Mucosa of descending colon (tissue), 3 donors: Measurements from ENCODE around the gene CYP27A1. TPM values are rescaled to one million over a fixed set of nuclear protein-coding genes. Genes with fewer than 3 reads are reported as not detected.

Source experiments
- ATAC-seq: fragments of 200-7000 bp; cut with Tn5 transposase; one replicate; pipeline ENCODE4 v1.9.1; 2020; ENCODE audit warnings: mild to moderate bottlenecking, moderate library complexity
- DNase-seq, 3 donors: peaks; one replicate each; pipeline ENCODE4 v3.0.0-alpha.2; 2020
- H3K36me3 ChIP-seq: fragments of 200-600 bp; one replicate; pipeline ENCODE4 v1.8.0; 2021; ENCODE audit warnings: low read depth, mild to moderate bottlenecking
- H3K4me1 ChIP-seq: fragments of 200-600 bp; one replicate; pipeline ENCODE4 v1.8.0; 2021; ENCODE audit warnings: low read depth, mild to moderate bottlenecking
- H3K4me3 ChIP-seq: fragments of 200-600 bp; one replicate; pipeline ENCODE4 v1.8.0; 2021; ENCODE audit warnings: mild to moderate bottlenecking
- H3K9me3 ChIP-seq: fragments of 200-600 bp; one replicate; pipeline ENCODE4 v1.8.0; 2021; ENCODE audit warnings: mild to moderate bottlenecking
- intact Hi-C, 2 donors: fragments of 100-400 bp; cut with DNase I in 1 of 2; cut with micrococcal nuclease in 1 of 2; formaldehyde crosslinking; loops; one replicate each; pipeline versions ENCODE4 v1.11.0 to v1.11.1; 2022; cut with DNase I, micrococcal nuclease
- total RNA-seq, 3 donors: library from RNA; stranded (reverse); fragmentation: NEBNext Ultra II Directional in 2 of 3; extraction: Animal tissue kit (Norgen Biotek cat#: 25700) in 2 of 3; gene quantifications; one replicate each; pipeline versions ENCODE4 v1.2.1 to v1.2.4, GENCODE V29; 2021 to 2023
- TF ChIP-seq, protein P1 (sequence below): fragments of 200-600 bp; IDR thresholded peaks from one replicate; pipeline ENCODE4 v1.8.0; 2022; ENCODE audit warnings: antibody characterized with exemption, mild to moderate bottlenecking
- donor health status: DM: no; HTN: no; CAD: no; lungs with moderate emphysema.
- donor health status: DM: no; HTN: no; CAD: no.
- donor health status: DM: no; HTN: yes; CAD: no.

Gene CYP27A1
- total RNA-seq, 3 donors from 2014 or later = 31.0 to 70.0 (median 37.7) TPM

DNA sequence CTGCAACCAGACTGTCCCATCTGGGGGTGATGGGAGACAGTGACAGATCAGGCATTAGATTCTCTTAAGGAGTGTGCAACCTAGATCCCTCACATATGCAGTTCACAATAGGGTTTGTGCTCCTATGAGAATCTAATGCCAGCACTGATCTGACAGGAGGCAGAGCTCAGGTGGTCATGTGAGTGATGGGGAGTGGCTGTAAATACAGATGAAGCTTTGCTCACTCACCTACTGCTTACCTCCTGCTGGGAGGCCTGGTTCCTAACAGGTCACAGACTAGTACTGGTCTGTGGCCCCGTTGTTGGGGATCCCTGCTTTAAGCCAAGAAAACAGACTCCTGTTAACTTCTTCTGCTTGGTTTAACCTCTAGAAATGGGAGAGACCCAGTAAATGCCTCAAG is 3.2 kb downstream of the CYP27A1 start:
- intact Hi-C loops = no loop called here
- H3K4me1 ChIP-seq = peaks cover 12% of the 10 kb centered on the region
- no peaks in the 10 kb centered on the region for H3K36me3 ChIP-seq
- DNase-seq = peak in 1 of 3 donors; percentile 50
- peak; percentile 20 for ATAC-seq
- no peak overlapping the region for H3K4me3 ChIP-seq
- TF ChIP-seq, protein P1, sequence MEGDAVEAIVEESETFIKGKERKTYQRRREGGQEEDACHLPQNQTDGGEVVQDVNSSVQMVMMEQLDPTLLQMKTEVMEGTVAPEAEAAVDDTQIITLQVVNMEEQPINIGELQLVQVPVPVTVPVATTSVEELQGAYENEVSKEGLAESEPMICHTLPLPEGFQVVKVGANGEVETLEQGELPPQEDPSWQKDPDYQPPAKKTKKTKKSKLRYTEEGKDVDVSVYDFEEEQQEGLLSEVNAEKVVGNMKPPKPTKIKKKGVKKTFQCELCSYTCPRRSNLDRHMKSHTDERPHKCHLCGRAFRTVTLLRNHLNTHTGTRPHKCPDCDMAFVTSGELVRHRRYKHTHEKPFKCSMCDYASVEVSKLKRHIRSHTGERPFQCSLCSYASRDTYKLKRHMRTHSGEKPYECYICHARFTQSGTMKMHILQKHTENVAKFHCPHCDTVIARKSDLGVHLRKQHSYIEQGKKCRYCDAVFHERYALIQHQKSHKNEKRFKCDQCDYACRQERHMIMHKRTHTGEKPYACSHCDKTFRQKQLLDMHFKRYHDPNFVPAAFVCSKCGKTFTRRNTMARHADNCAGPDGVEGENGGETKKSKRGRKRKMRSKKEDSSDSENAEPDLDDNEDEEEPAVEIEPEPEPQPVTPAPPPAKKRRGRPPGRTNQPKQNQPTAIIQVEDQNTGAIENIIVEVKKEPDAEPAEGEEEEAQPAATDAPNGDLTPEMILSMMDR = no peak
- no peaks in the 10 kb centered on the region for H3K9me3 ChIP-seq

DNA sequence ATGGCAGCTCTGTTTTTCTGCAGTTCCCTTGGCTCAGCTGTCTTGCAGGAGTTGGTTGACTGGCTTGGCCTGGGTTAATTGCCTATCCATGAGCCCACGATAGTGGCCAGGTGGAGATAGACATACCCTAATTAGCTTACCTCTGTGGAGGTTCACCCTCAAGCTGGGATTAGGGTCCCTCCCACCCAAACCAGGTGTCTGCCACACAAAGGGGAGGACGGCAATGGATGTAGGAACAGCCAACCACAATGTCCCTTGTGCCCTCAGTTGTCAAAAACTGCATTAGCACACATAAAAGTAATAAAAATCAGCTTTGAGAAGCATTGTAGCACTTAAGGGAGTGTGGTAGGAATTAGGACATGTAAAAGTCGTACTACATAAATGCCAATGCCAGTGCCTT is 4.2 kb downstream of the CYP27A1 start:
- no peaks in the 10 kb centered on the region for H3K9me3 ChIP-seq
- no peak overlapping the region for H3K4me3 ChIP-seq
- ATAC-seq = no peak
- H3K4me1 ChIP-seq = peaks cover 12% of the 10 kb centered on the region
- no peak for DNase-seq
- no peaks in the 10 kb centered on the region for H3K36me3 ChIP-seq
- intact Hi-C loops = no loop called here
- TF ChIP-seq, protein P1 = no peak

DNA sequence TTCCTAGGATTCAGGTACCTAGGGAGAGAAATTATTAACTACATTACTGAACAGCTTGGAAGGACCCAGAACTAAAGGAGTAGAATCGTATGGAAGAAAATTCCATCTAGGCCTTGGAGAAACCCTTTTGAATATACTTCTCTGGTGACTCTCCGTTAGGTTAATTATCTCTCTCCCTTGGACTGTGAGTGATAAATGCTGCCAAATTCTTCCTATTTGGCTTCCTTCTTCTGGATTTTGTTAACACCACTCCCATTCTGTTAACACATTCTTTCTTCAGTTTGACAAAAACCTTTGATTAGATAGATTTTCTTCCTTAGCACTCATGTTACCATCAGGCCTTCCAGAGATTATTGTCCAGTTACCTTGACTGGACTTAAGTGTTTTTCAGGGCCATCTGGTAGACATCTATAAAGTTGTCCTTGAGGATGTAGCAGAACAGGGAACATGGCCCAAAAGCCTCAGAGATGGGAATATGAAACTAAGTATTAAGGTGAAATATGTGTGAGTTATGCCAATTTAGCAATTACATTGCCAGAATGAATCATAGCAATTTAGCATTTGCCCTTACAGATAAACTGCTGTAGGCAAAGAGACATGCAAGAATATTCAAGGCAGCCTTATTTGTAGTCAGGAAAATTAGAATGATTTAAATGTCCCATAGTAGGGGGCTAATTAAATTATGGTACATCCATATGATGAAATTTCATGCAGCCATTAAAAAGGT is 6.7 kb downstream of the CYP27A1 start:
- no peak overlapping the region for H3K4me3 ChIP-seq
- H3K4me1 ChIP-seq = peaks cover 6% of the 10 kb centered on the region
- ATAC-seq (no peak), DNase-seq (no peak)
- TF ChIP-seq, protein P1 = no peak
- intact Hi-C loops = no loop called here
- H3K9me3 ChIP-seq = no peaks in the 10 kb centered on the region
- H3K36me3 ChIP-seq = no peaks in the 10 kb centered on the region

DNA sequence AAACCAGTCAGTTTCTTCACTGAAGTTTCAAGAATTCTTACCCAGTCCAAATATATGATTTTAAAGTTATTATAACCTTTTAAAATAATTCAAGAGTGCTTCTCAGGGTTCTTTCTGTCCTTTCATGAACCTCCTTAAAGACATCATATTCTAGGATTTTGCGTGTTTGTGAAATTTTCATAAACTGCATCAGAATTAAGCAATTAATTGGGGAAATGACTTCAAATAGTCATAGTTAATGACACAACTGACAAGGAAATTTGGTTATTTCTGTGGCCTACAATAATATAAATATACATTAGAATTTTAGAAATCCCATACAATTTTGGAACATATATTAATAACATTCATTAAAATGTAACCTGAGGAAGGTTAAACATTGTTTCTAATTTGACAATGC is 10.5 kb downstream of the CYP27A1 start:
- DNase-seq (no peak), ATAC-seq (no peak)
- intact Hi-C loops = no loop called here
- Histone ChIP-seq H3K9me3 (no peaks in the 10 kb centered on the region), H3K4me1 (no peaks in the 10 kb centered on the region), H3K36me3 (no peaks in the 10 kb centered on the region), H3K4me3 (no peak overlapping the region)
- TF ChIP-seq, protein P1 = no peak

DNA sequence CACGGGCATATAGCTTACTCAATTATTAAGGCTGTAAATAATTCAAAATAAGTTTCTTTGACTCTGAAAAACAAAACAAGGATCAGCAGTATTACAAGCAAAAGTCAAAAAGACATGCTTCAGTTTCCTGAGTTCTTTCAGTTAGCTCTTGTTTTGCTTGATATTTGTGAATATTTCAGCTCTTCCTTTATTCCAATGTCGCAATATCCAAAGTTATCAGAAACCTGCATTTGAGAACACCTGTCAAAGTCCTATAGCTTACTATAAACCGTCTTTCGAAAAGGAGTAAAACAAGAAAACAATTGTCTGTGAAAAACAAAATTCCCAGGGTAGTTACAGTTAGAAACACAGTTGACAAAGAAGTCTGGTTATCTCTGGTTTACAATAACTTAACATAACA is 14.7 kb downstream of the CYP27A1 start:
- Histone ChIP-seq H3K4me3 (no peak overlapping the region), H3K9me3 (no peaks in the 10 kb centered on the region), H3K4me1 (no peaks in the 10 kb centered on the region), H3K36me3 (no peaks in the 10 kb centered on the region)
- TF ChIP-seq, protein P1 = no peak
- DNase-seq (no peak), ATAC-seq (no peak)
- intact Hi-C loops = no loop called here
